Measurements from ENCODE around the gene SEPTIN5. TPM values are rescaled to one million over a fixed set of nuclear protein-coding genes. Genes with fewer than 3 reads are reported as not detected.

SEPTIN5 gene
- total RNA-seq, 1 donor from 2014 or later = 32.0 TPM

- Mint-ChIP-seq H3K4me1 (ENCODE audit: low read depth) (no peaks in the 10 kb centered on the region), H3K9me3 (ENCODE audit: low read depth) (no peaks in the 10 kb centered on the region), H3K36me3 (ENCODE audit: insufficient read depth) (no peaks in the 10 kb centered on the region), H3K27me3 (peaks cover 39% of the 10 kb centered on the region), H3K27ac (no peak overlapping the region), H3K4me3 (ENCODE audit: low read depth) (no peak overlapping the region)
- no peak for TF ChIP-seq CTCF (IDR thresholded peaks at IDR 0.05; ENCODE audit: unreplicated experiment)
- no peak for DNase-seq (ENCODE audit: low spot score, unreplicated experiment)
Observed at GRCh38 chr22:19710020-19710768, 4.1 kb upstream of the SEPTIN5 start.

- DNase-seq (ENCODE audit: low spot score, unreplicated experiment) = no peak
- no peak overlapping the region for H3K4me3 Mint-ChIP-seq (ENCODE audit: low read depth)
- no peaks in the 10 kb centered on the region for H3K9me3 Mint-ChIP-seq (ENCODE audit: low read depth)
- no peaks in the 10 kb centered on the region for H3K4me1 Mint-ChIP-seq (ENCODE audit: low read depth)
- no peaks in the 10 kb centered on the region for H3K36me3 Mint-ChIP-seq (ENCODE audit: insufficient read depth)
- H3K27ac Mint-ChIP-seq = no peak overlapping the region
- peaks cover 37% of the 10 kb centered on the region for H3K27me3 Mint-ChIP-seq
- no peak for TF ChIP-seq CTCF (IDR thresholded peaks at IDR 0.05; ENCODE audit: unreplicated experiment)
Observed at GRCh38 chr22:19710769-19711106, 3.6 kb upstream of the SEPTIN5 start.

GRCh38 chr22:19713245-19713644 is 1.1 kb upstream of the SEPTIN5 start:
- DNase-seq (ENCODE audit: low spot score, unreplicated experiment) = no peak
- Mint-ChIP-seq H3K9me3 (ENCODE audit: low read depth) (no peaks in the 10 kb centered on the region), H3K4me3 (ENCODE audit: low read depth) (peak overlapping the region; percentile 79), H3K4me1 (ENCODE audit: low read depth) (peaks cover 2% of the 10 kb centered on the region), H3K27me3 (peaks cover 43% of the 10 kb centered on the region), H3K36me3 (ENCODE audit: insufficient read depth) (no peaks in the 10 kb centered on the region), H3K27ac (no peak overlapping the region)
- no peak for TF ChIP-seq CTCF (IDR thresholded peaks at IDR 0.05; ENCODE audit: unreplicated experiment)

GRCh38 chr22:19713650-19714311 is 522 bp upstream of the SEPTIN5 start:
- H3K27ac Mint-ChIP-seq = no peak overlapping the region
- H3K36me3 Mint-ChIP-seq (ENCODE audit: insufficient read depth) = no peaks in the 10 kb centered on the region
- peak overlapping the region; percentile 79 for H3K4me3 Mint-ChIP-seq (ENCODE audit: low read depth)

More at GRCh38 chr22:19713650-19714311, 522 bp upstream of the SEPTIN5 start:
- H3K4me1 Mint-ChIP-seq (ENCODE audit: low read depth) = peaks cover 2% of the 10 kb centered on the region
- DNase-seq (ENCODE audit: low spot score, unreplicated experiment) = no peak
- no peaks in the 10 kb centered on the region for H3K9me3 Mint-ChIP-seq (ENCODE audit: low read depth)
- peaks cover 40% of the 10 kb centered on the region for H3K27me3 Mint-ChIP-seq
- peak; percentile 26 for TF ChIP-seq CTCF (IDR thresholded peaks at IDR 0.05; ENCODE audit: unreplicated experiment)

All from progenitor cell of endocrine pancreas (in vitro differentiated cells).